Measurements from ENCODE around the gene ACSL6.
A peak's percentile ranks its signal among the peaks of the same experiment; 100 is the strongest.

Gene ACSL6

GRCh38 chr5:132013006-132013689, 1.7 kb upstream of the ACSL6 start:
- no peak for DNase-seq

- no peak for DNase-seq
Observed at GRCh38 chr5:132012371-132013005, 1.0 kb upstream of the ACSL6 start.

- no peak for DNase-seq
Observed at GRCh38 chr5:132010989-132011621, 353 bp downstream of the ACSL6 start.

GRCh38 chr5:132010645-132010988, 841 bp downstream of the ACSL6 start:
- no peak for DNase-seq

- DNase-seq: no peak
Observed at GRCh38 chr5:132009706-132010405, 1.6 kb downstream of the ACSL6 start.

GRCh38 chr5:132008961-132009680, 2.3 kb downstream of the ACSL6 start:
- no peak for DNase-seq

- no peak for DNase-seq
Observed at GRCh38 chr5:132008163-132008473, 3.3 kb downstream of the ACSL6 start.

- peak; percentile 69 to 70 for DNase-seq
Observed at GRCh38 chr5:132007399-132008162, 3.9 kb downstream of the ACSL6 start.

- DNase-seq: no peak
Observed at GRCh38 chr5:132006331-132007120, 4.9 kb downstream of the ACSL6 start.

- no peak for DNase-seq
Observed at GRCh38 chr5:132005591-132005990, 5.9 kb downstream of the ACSL6 start.

GRCh38 chr5:132003982-132004381, 7.5 kb downstream of the ACSL6 start:
- DNase-seq: no peak

GRCh38 chr5:132003170-132003744, 8.2 kb downstream of the ACSL6 start:
- no peak for DNase-seq

- no peak for DNase-seq
Observed at GRCh38 chr5:132002757-132003156, 8.7 kb downstream of the ACSL6 start.

- DNase-seq: no peak
Observed at GRCh38 chr5:132001647-132002561, 9.6 kb downstream of the ACSL6 start.

- peak in 1 of 2 experiments; percentile 30 for DNase-seq
Observed at GRCh38 chr5:132000677-132001453, 10.6 kb downstream of the ACSL6 start.

- no peak for DNase-seq
Observed at GRCh38 chr5:132000241-132000490, 11.3 kb downstream of the ACSL6 start.

GRCh38 chr5:131999441-132000240, 11.8 kb downstream of the ACSL6 start:
- no peak for DNase-seq

GRCh38 chr5:131999041-131999440, 12.4 kb downstream of the ACSL6 start:
- DNase-seq: no peak
